ENCODE data around the gene OR52M1. TPM values are rescaled to one million over a fixed set of nuclear protein-coding genes. Genes with fewer than 3 reads are reported as not detected.

Gene OR52M1
- polyA plus RNA-seq, 1 donor (not counting 4 experiments of a cell fraction or from before 2014, with no cell fraction given): not detected

- H3K4me1 ChIP-seq (ENCODE audit: control insufficient read depth, extremely low read depth, insufficient read depth, low read length): no peaks in the 10 kb centered on the region
- no peaks in the 10 kb centered on the region for H3K9me3 ChIP-seq (ENCODE audit: control insufficient read depth, low read depth, low read length)
- dilution Hi-C loops (cut with MboI; ENCODE audit: extremely low pct_ligation_motif_present, low sequenced_read_pairs): no loop called here
- H3K9me1 ChIP-seq (ENCODE audit: control insufficient read depth, extremely low read depth, insufficient read depth, low read length): no peaks in the 10 kb centered on the region
- no peak overlapping the region for H2AFZ ChIP-seq (ENCODE audit: control insufficient read depth, low read length)
- H3K27me3 ChIP-seq (ENCODE audit: control insufficient read depth, extremely low read depth, insufficient read depth, low read length): no peaks in the 10 kb centered on the region
- H4K20me1 ChIP-seq (ENCODE audit: control insufficient read depth, extremely low read depth, insufficient read depth, low read length): no peaks in the 10 kb centered on the region
- DNase-seq (ENCODE audit: low read depth, low spot score): no peak
- no peak for FAIRE-seq
- H3K4me3 ChIP-seq (ENCODE audit: control insufficient read depth in 2 of 3, extremely low read depth in 1 of 3, insufficient read depth in 2 of 3, low read depth in 1 of 3, low read length in 3 of 3): no peak overlapping the region
- no peak overlapping the region for H3K9ac ChIP-seq (ENCODE audit: control insufficient read depth, extremely low read depth, insufficient read depth, low read length)
- no peaks in the 10 kb centered on the region for H3K36me3 ChIP-seq (ENCODE audit: control insufficient read depth in 2 of 2, extremely low read depth in 1 of 2, insufficient read depth in 2 of 2, low read length in 2 of 2)
- no peak overlapping the region for H3K27ac ChIP-seq (ENCODE audit: control insufficient read depth, insufficient read depth, low read length)
- no peak overlapping the region for H3K4me2 ChIP-seq (ENCODE audit: control insufficient read depth, extremely low read depth, insufficient read depth, low read depth, low read length)
- no peaks in the 10 kb centered on the region for H3K79me2 ChIP-seq (ENCODE audit: control insufficient read depth, insufficient read depth, low read length)
- TF ChIP-seq EZH2 (IDR thresholded peaks at IDR 0.05; ENCODE audit: low read length): no peak
- no peak for TF ChIP-seq CTCF (optimal IDR thresholded peaks at IDR 0.05 in 1 of 3, IDR thresholded peaks at IDR 0.05 in 1 of 3, conservative IDR thresholded peaks at IDR 0.05 in 1 of 3; ENCODE audit: extremely low read depth in 1 of 3, insufficient read depth in 2 of 3, low read length in 3 of 3)
Observed at GRCh38 chr11:4580124-4580523, 35.1 kb downstream of the OR52M1 start.

GRCh38 chr11:4581443-4581842 is 36.5 kb downstream of the OR52M1 start, which contains the start of gene OR52I2:
TSS of gene OR52I2 (plus strand) at chr11:4581743.
- Histone ChIP-seq H3K4me2 (ENCODE audit: control insufficient read depth, extremely low read depth, insufficient read depth, low read depth, low read length) (no peak within 1 kb of the TSS), H3K9me3 (ENCODE audit: control insufficient read depth, low read depth, low read length) (no peaks in the 10 kb centered on the region), H3K9ac (ENCODE audit: control insufficient read depth, extremely low read depth, insufficient read depth, low read length) (no peak within 1 kb of the TSS), H3K36me3 (ENCODE audit: control insufficient read depth in 2 of 2, extremely low read depth in 1 of 2, insufficient read depth in 2 of 2, low read length in 2 of 2) (no peaks in the 10 kb centered on the region), H3K79me2 (ENCODE audit: control insufficient read depth, insufficient read depth, low read length) (no peaks in the 10 kb centered on the region), H3K27me3 (ENCODE audit: control insufficient read depth, extremely low read depth, insufficient read depth, low read length) (no peaks in the 10 kb centered on the region), H3K27ac (ENCODE audit: control insufficient read depth, insufficient read depth, low read length) (no peak within 1 kb of the TSS), H3K9me1 (ENCODE audit: control insufficient read depth, extremely low read depth, insufficient read depth, low read length) (no peaks in the 10 kb centered on the region), H3K4me1 (ENCODE audit: control insufficient read depth, extremely low read depth, insufficient read depth, low read length) (no peaks in the 10 kb centered on the region), H2AFZ (ENCODE audit: control insufficient read depth, low read length) (no peak within 1 kb of the TSS), H4K20me1 (ENCODE audit: control insufficient read depth, extremely low read depth, insufficient read depth, low read length) (no peaks in the 10 kb centered on the region), H3K4me3 (ENCODE audit: control insufficient read depth in 2 of 3, extremely low read depth in 1 of 3, insufficient read depth in 2 of 3, low read depth in 1 of 3, low read length in 3 of 3) (no peak within 1 kb of the TSS)
- TF ChIP-seq CTCF (optimal IDR thresholded peaks at IDR 0.05 in 1 of 3, IDR thresholded peaks at IDR 0.05 in 1 of 3, conservative IDR thresholded peaks at IDR 0.05 in 1 of 3; ENCODE audit: extremely low read depth in 1 of 3, insufficient read depth in 2 of 3, low read length in 3 of 3) (no peak), EZH2 (IDR thresholded peaks at IDR 0.05; ENCODE audit: low read length) (no peak)
- dilution Hi-C loops (cut with MboI; ENCODE audit: extremely low pct_ligation_motif_present, low sequenced_read_pairs): no loop called here
- DNase-seq (ENCODE audit: low read depth, low spot score): no peak
- FAIRE-seq: no peak
